Purkinje cell (primary cell): ENCODE results near the gene CD164L2. TPM values are rescaled to one million over a fixed set of nuclear protein-coding genes. Genes with fewer than 3 reads are reported as not detected.

Source experiments
- polyA plus RNA-seq: library from polyadenylated mRNA; unstranded; fragments of >200 nt; fragmentation: Nextera tagmentation; gene quantifications from 2 replicates; pipeline ENCODE4 v1.2.1, GENCODE V29; 2014

The CD164L2 gene
- polyA plus RNA-seq = not detected in 2 replicates

DNA sequence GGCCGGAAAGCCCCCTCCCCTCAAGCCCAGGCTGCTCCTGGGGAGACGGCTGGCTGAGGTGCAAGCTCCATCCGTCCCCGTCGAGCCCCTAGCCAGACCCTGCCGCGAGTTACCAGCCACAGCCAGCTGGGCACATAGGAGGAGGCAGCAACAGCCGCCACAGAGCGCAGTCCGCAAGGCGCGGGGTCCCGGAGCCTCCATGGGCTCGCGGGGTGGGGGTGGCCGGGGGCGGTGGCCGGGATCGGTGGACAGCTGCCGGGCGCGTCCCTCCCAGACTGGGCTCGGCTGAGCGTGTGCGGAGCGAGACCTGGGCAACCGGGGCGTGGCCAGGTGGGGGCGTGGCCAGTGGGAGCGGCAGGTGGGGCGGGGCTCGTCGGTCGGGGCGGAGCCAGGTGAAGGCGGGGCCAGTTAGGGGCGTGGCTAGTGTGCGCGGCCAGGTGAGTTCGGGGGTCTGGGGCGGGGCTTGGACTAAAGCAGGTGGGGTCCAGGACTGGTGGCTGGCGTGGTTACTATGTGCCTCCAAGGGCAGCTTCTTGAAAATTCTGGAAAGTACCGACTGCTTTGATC is at the start of gene CD164L2:
CD164L2 (minus strand) TSS at position 295 of the 567 bp plus-strand sequence; CDS start at position 201, 94 bp downstream.

DNA sequence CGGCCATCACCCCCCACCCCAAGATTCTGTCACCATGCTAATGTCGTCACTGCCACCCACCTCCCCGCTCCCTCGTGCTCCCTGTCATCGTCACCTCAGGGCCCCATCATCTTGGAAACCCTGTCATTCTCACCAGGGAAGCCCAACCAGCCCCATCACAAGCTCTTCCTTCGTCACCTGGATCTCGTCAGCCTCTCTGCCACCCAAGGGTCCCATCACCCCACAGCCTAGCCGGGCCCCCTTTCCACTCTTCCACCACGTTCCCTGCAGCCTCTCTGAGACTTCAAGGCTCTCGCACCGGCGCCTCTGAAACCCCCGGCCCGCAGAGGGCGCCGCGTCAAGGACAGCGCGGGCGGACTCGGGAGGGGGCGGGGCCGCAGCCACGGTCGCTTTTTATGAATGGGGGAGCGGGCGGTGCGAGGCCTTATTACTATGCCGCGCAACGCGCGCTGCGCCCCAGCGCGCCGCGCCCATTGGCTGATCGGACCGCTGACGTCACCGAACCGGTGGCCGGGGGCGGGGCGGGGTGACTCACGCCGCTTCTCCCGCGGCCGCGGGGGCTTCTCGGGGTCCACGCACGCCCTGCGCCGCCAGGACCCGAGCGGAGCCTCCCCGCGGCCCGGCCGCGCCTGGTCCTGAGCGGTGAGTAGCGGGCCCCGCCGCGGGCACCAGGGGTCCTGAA is 9.1 kb upstream of the CD164L2 start, which contains the start of gene GPR3:
GPR3 (plus strand) TSS at position 527 of the 682 bp plus-strand sequence. CDS start 1,177 bp downstream, outside the sequence.

DNA sequence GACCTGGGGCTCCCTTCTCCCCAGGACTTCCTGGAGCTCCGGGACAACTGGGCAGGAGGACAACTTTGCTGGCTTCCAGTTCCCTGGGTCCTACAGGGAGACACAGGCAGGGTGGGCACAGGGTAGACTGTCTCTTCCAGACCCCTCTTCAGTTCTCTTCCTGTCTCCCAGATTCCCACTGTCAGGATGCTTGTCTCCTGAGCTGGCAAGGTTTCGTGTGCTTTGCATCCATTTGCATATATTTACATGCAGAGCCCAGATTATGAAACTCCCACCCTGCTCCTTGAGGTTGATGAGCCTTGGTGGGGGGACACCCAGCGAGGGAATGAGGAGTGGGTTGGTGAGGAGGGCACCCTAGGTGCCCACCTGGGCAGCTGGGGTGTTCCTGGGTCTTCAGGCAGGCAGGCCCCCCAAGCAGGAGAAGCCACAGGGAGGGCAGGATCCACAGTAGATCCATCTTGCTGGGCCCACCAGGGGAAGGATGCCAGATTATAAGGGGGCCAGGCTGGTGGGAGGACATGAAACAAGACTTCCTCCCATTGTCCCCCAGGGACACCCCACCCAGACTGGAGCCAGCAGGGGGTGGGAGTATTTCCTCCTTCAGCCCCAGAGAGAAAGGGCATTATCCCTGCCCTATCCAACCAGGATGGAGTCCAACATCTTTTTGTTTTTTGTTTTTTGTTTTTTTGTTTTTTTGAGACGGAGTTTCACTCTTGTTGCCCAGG is 8.6 kb downstream of the CD164L2 start, which contains the start of gene FCN3:
FCN3 (minus strand) TSS at position 463 of the 725 bp plus-strand sequence; CDS start at position 457, 6 bp downstream.

DNA sequence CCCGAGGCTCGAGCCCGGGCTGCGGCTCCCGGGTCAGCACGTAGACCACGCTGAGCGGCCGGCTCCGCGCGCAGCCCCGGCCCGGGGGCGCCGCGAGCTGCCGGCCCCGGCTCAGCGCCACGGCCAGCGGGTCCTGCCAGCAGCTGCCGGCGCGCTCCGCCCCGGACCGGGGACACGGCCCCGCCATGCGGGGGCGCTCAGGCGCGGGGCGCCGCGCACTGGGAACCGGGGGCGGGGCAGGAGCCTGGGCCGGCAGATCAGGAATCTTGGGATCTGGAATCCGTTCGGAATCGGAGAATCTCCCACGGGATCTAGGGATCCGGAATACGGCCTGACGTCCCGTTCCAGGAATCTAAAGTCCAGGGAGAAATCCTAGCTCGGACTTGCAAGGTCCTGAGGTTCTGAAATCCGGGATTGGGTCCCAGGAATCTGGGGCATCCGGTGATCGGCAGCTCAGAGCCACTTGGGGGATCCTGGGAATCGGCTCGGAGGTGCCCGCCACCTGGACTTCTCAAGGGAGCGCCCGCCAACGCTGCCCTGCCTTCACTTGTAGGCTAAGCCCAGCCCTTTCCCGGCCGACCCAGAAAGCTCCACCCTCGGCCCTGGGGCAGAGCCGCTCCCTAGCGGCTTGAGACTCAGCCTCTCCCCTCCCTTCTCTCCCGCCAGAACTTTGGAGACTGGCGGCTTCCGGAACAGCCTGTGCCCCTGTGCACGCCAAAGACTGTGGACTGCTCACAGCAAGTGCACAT is 16.5 kb downstream of the CD164L2 start, which contains the start of gene MAP3K6:
MAP3K6 (minus strand) TSS at position 551 of the 749 bp plus-strand sequence; CDS start at position 187, 364 bp downstream.

DNA sequence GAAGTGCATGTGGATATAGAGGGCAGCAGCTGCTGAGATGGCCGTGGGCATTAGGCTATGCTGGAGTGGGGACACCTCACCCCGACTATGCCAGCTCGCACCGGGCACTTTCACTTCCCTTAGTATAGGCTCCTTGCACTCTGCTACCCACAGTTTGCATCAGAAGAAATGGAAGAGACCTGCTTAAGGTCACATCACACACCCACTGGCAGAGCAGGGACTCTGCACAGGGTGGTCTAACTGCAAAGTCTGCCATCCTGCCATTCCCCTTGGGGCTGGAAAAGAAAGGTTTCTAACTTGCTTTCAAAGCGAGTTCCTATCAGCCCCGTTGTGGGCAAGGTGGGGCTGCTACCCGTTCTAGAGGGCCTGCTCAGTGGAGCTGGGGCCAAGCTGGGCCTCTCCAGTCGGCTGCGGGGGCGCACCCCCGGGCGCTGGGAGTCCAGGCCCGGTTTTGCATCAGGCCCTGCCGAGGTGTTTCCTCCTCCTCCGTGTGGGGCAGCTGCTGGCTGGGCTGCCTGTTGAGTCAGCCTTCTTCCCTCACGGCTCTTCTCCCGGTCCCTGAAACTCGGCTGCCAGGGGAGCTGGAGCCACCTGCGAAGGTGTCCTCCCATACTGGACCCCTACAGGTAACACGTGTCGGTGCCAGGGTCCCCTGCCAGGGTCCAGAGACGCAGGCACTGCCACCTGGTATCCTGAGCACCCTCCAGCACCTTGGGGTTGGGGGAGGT is 41.4 kb downstream of the CD164L2 start, which contains the start of gene SYTL1:
SYTL1 (plus strand) TSS at position 498 of the 728 bp plus-strand sequence. CDS start 3,313 bp downstream, outside the sequence.

Other genes starting within 250 kb of the CD164L2 start
- 10.8 and 12.2 TPM in 2 replicates for gene SLC9A1, start 228.2 kb downstream of the CD164L2 start, polyA plus RNA-seq
- gene WDTC1, start 148.7 kb downstream of the CD164L2 start, polyA plus RNA-seq = 0.42 and 0.67 TPM in 2 replicates
- 6.8 and 16.0 TPM in 2 replicates for gene TMEM222, start 61.2 kb downstream of the CD164L2 start, polyA plus RNA-seq
- gene SYTL1, start 41.3 kb downstream of the CD164L2 start, polyA plus RNA-seq = not detected in 2 replicates
- 2.5 TPM in 1 of 2 replicates, not detected in the other for gene MAP3K6, start 16.4 kb downstream of the CD164L2 start, polyA plus RNA-seq
- gene FCN3, start 8.5 kb downstream of the CD164L2 start, polyA plus RNA-seq = not detected in 2 replicates
- gene GPR3, start 9.3 kb upstream of the CD164L2 start, polyA plus RNA-seq = 0.14 and 0.19 TPM in 2 replicates
- 3.1 and 3.3 TPM in 2 replicates for gene WASF2, start 106.8 kb upstream of the CD164L2 start, polyA plus RNA-seq
- gene AHDC1, start 220.8 kb upstream of the CD164L2 start, polyA plus RNA-seq = 0.69 and 0.91 TPM in 2 replicates